ENCODE results near the gene RELN. TPM values are rescaled to one million over a fixed set of nuclear protein-coding genes. Genes with fewer than 3 reads are reported as not detected.

Gene RELN
- total RNA-seq, 1 experiment from 2014 or later: 0.48 TPM

- POLR2A ChIA-PET (ENCODE audit: unreplicated experiment): no interaction called here
Observed at GRCh38 chr7:103811290-103811689, 178.2 kb downstream of the RELN start.

GRCh38 chr7:103810112-103810744 is 179.2 kb downstream of the RELN start:
- Histone ChIP-seq H3K4me1 (replicated peaks; ENCODE audit: insufficient read depth) (no peaks in the 10 kb centered on the region), H3K4me3 (no peak overlapping the region), H3K27me3 (ENCODE audit: insufficient read depth, low read depth) (no peaks in the 10 kb centered on the region), H4K20me1 (ENCODE audit: insufficient read depth) (no peaks in the 10 kb centered on the region), H3K9me3 (ENCODE audit: insufficient read depth, low read depth) (no peaks in the 10 kb centered on the region), H3K79me2 (ENCODE audit: low read depth) (no peaks in the 10 kb centered on the region), H3K27ac (no peak overlapping the region), H3F3A (ENCODE audit: insufficient read depth, low read depth) (no peaks in the 10 kb centered on the region), H3K36me3 (ENCODE audit: low read depth) (no peaks in the 10 kb centered on the region), H3K4me2 (no peak overlapping the region), H2AFZ (no peak overlapping the region), H3K9me2 (ENCODE audit: insufficient read depth) (no peaks in the 10 kb centered on the region)
- intact Hi-C loops (cut with micrococcal nuclease; ENCODE audit: unreplicated experiment): no loop called here
- CTCF ChIA-PET: no interaction called here
- TF ChIP-seq EZH2 (IDR thresholded peaks at IDR 0.05; ENCODE audit: low read depth): no peak
- no peak for TF ChIP-seq CTCF (conservative IDR thresholded peaks at IDR 0.05)
- DNase-seq: no peak
- no TSS peak for BruUV-seq (replicated peaks)
- POLR2A ChIA-PET (ENCODE audit: unreplicated experiment): no interaction called here

More at GRCh38 chr7:103811290-103811689, 178.2 kb downstream of the RELN start:
- H3K36me3 ChIP-seq (ENCODE audit: low read depth): no peaks in the 10 kb centered on the region
- H3K4me1 ChIP-seq (replicated peaks; ENCODE audit: insufficient read depth): no peaks in the 10 kb centered on the region
- no peaks in the 10 kb centered on the region for H3K9me3 ChIP-seq (ENCODE audit: insufficient read depth, low read depth)
- no TSS peak for BruUV-seq (replicated peaks)
- H3K4me2 ChIP-seq: no peak overlapping the region
- H3K9me2 ChIP-seq (ENCODE audit: insufficient read depth): no peaks in the 10 kb centered on the region
- no peak for DNase-seq
- no peak overlapping the region for H3K27ac ChIP-seq
- CTCF ChIA-PET: no interaction called here
- no peaks in the 10 kb centered on the region for H3K27me3 ChIP-seq (ENCODE audit: insufficient read depth, low read depth)
- H3K79me2 ChIP-seq (ENCODE audit: low read depth): no peaks in the 10 kb centered on the region
- TF ChIP-seq CTCF (conservative IDR thresholded peaks at IDR 0.05): no peak
- no peak for TF ChIP-seq EZH2 (IDR thresholded peaks at IDR 0.05; ENCODE audit: low read depth)
- no peak overlapping the region for H2AFZ ChIP-seq
- H3K4me3 ChIP-seq: no peak overlapping the region
- no peaks in the 10 kb centered on the region for H4K20me1 ChIP-seq (ENCODE audit: insufficient read depth)
- no peaks in the 10 kb centered on the region for H3F3A ChIP-seq (ENCODE audit: insufficient read depth, low read depth)
- intact Hi-C loops (cut with micrococcal nuclease; ENCODE audit: unreplicated experiment): no loop called here

- DNase-seq: no peak
- H3K79me2 ChIP-seq (ENCODE audit: low read depth): no peaks in the 10 kb centered on the region
- H3K4me1 ChIP-seq (replicated peaks; ENCODE audit: insufficient read depth): no peaks in the 10 kb centered on the region
- no peaks in the 10 kb centered on the region for H3K27me3 ChIP-seq (ENCODE audit: insufficient read depth, low read depth)
- no peaks in the 10 kb centered on the region for H4K20me1 ChIP-seq (ENCODE audit: insufficient read depth)
- no peaks in the 10 kb centered on the region for H3K36me3 ChIP-seq (ENCODE audit: low read depth)
- POLR2A ChIA-PET (ENCODE audit: unreplicated experiment): no interaction called here
- no peak overlapping the region for H2AFZ ChIP-seq
- no TSS peak for BruUV-seq (replicated peaks)
- H3K4me3 ChIP-seq: no peak overlapping the region
- no peak for TF ChIP-seq CTCF (conservative IDR thresholded peaks at IDR 0.05)
- no peak overlapping the region for H3K4me2 ChIP-seq
- H3K9me2 ChIP-seq (ENCODE audit: insufficient read depth): no peaks in the 10 kb centered on the region
- CTCF ChIA-PET: no interaction called here
- H3K9me3 ChIP-seq (ENCODE audit: insufficient read depth, low read depth): no peaks in the 10 kb centered on the region
- intact Hi-C loops (cut with micrococcal nuclease; ENCODE audit: unreplicated experiment): no loop called here
- no peak overlapping the region for H3K27ac ChIP-seq
- no peaks in the 10 kb centered on the region for H3F3A ChIP-seq (ENCODE audit: insufficient read depth, low read depth)
Observed at GRCh38 chr7:103809229-103809994, 180.0 kb downstream of the RELN start.
